ENCODE measurements around the gene KDM1A.

KDM1A gene

DNA sequence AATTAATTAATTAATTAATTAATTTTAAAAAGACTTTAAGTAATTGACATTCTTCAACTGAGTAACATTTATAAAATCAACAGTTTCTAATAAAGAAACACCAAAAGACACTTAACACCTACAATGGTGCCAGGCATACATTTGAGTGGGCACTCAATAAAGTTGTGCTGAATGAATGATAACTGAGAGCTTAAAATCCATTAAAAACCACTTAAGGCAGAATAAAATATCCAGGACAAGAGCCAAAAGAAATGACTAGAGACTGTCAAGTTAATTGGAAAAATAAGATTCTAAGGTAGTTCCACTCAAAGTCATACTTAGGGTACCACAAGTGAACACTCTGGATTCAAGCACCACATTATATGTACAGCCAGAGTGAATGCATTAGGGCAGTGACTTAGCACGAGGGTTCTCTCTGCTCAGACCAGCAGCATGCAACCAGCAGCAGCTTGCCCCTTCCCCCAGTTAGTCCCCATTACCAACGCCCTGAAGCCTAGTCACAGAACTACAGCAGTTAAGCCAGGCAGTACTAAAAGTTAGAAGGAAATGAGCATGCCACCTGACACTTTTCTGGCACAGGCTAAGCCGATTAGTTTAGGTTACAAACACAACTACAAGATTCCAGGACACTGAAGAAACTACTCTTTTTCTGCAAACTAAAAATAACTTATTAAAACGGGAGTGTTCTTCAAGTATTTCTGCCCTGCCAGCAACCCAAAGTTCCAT lies 102.9 kb downstream of the KDM1A start:
- no peaks in the 10 kb centered on the region for H3K36me3 ChIP-seq
- peaks cover 0 to 13% of the 10 kb centered on the region in 2 experiments for H3K4me1 ChIP-seq (ENCODE audit: control insufficient read depth in 1 of 2, insufficient read depth in 1 of 2, low read depth in 1 of 2, low read length in 1 of 2)
- TF ChIP-seq, protein P1, sequence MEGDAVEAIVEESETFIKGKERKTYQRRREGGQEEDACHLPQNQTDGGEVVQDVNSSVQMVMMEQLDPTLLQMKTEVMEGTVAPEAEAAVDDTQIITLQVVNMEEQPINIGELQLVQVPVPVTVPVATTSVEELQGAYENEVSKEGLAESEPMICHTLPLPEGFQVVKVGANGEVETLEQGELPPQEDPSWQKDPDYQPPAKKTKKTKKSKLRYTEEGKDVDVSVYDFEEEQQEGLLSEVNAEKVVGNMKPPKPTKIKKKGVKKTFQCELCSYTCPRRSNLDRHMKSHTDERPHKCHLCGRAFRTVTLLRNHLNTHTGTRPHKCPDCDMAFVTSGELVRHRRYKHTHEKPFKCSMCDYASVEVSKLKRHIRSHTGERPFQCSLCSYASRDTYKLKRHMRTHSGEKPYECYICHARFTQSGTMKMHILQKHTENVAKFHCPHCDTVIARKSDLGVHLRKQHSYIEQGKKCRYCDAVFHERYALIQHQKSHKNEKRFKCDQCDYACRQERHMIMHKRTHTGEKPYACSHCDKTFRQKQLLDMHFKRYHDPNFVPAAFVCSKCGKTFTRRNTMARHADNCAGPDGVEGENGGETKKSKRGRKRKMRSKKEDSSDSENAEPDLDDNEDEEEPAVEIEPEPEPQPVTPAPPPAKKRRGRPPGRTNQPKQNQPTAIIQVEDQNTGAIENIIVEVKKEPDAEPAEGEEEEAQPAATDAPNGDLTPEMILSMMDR (IDR thresholded peaks at IDR 0.05) = no peak
- no peaks in the 10 kb centered on the region for H3K27me3 ChIP-seq
- no peaks in the 10 kb centered on the region for H3K9me3 ChIP-seq
- H3K4me3 ChIP-seq (ENCODE audit: low read depth in 1 of 2, low read length in 1 of 2) = no peak overlapping the region
- H3K27ac ChIP-seq = no peak overlapping the region

DNA sequence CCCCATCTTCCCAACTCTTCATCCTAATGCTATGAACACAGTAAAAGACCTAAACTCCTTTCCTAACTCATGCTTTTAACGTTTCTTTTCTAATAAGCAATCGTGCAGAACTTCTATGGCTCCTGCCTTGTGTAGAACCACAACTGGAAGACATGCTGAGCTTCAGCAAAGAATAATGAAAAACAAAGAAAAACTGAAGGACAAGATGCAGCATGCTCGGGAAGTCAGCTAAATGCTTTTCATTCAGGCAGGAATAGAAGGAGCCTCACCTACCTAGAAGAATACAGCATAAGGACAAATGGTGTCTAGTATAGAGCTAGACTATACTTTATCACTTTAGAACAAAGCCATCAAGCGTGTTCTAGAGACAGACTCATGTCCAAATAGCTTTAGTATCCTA lies 103.5 kb downstream of the KDM1A start:
- Histone ChIP-seq H3K27me3 (no peaks in the 10 kb centered on the region), H3K9me3 (no peaks in the 10 kb centered on the region), H3K4me1 (ENCODE audit: control insufficient read depth in 1 of 2, insufficient read depth in 1 of 2, low read depth in 1 of 2, low read length in 1 of 2) (peaks cover 0 to 13% of the 10 kb centered on the region in 2 experiments), H3K4me3 (ENCODE audit: low read depth in 1 of 2, low read length in 1 of 2) (no peak overlapping the region), H3K36me3 (no peaks in the 10 kb centered on the region), H3K27ac (no peak overlapping the region)
- TF ChIP-seq, protein P1 (IDR thresholded peaks at IDR 0.05) = no peak

DNA sequence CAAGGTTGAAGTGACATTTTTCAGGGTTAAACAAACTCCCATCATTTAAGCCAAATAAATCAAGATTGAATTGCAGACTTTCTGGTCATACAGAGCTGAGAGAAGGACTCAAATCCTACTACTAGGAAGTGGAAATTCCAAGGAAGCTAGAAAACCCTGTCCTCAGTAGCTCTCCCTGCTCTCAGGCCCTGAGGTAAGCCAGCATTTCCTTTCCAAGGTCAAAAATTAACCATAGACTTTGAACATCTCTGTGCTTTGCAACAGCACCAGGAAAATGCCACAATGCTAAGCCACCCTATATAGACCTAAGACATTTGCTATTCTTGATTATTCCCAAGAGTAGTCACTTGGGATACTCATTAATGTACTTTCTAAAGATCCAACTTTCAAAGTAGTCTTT lies 104.3 kb downstream of the KDM1A start:
- H3K36me3 ChIP-seq = no peaks in the 10 kb centered on the region
- H3K4me1 ChIP-seq (ENCODE audit: control insufficient read depth in 1 of 2, insufficient read depth in 1 of 2, low read depth in 1 of 2, low read length in 1 of 2) = peaks cover 0 to 13% of the 10 kb centered on the region in 2 experiments
- H3K27ac ChIP-seq = no peak overlapping the region
- H3K27me3 ChIP-seq = no peaks in the 10 kb centered on the region
- no peak overlapping the region for H3K4me3 ChIP-seq (ENCODE audit: low read depth in 1 of 2, low read length in 1 of 2)
- no peaks in the 10 kb centered on the region for H3K9me3 ChIP-seq
- TF ChIP-seq, protein P1 (IDR thresholded peaks at IDR 0.05) = no peak

DNA sequence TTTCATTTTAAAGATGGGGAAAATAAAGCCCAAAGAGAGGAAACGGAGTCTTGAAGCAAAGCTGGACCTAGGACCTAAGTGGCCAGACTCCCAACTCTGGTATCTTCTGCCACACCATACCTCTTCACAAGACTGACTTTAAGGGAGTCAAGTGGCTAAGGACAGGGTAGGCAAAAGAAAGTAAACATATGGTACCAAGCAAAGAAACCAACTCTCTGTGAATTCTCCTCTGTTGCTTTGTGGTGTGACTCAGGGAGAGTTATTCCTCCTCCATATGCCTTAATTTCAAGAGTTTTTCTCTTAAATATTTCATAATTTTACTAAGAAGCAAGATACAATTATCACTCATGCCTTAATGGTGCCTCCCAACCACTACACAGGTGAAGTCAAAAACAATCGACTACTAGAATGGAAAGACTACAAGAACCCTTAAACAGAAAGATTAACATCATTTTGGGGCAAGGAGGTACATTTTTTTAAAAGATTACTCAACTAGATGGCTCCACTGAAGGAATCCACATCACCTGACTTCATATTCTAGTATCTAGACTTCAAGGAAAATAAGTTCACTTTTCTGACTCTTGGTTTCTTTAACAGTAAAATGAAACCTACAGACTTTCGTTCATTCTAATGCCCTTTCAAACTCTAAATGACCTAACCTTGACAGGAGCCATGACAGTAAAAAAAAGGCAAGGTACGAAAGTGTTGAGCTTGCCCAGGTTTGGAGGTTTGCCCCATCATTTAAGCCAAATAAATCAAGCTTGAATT lies 105.2 kb downstream of the KDM1A start:
- no peaks in the 10 kb centered on the region for H3K36me3 ChIP-seq
- TF ChIP-seq, protein P1 (IDR thresholded peaks at IDR 0.05) = no peak
- no peak overlapping the region for H3K4me3 ChIP-seq (ENCODE audit: low read depth in 1 of 2, low read length in 1 of 2)
- peaks cover 0 to 9% of the 10 kb centered on the region in 2 experiments for H3K4me1 ChIP-seq (ENCODE audit: control insufficient read depth in 1 of 2, insufficient read depth in 1 of 2, low read depth in 1 of 2, low read length in 1 of 2)
- no peaks in the 10 kb centered on the region for H3K9me3 ChIP-seq
- H3K27me3 ChIP-seq = no peaks in the 10 kb centered on the region
- H3K27ac ChIP-seq = no peak overlapping the region

DNA sequence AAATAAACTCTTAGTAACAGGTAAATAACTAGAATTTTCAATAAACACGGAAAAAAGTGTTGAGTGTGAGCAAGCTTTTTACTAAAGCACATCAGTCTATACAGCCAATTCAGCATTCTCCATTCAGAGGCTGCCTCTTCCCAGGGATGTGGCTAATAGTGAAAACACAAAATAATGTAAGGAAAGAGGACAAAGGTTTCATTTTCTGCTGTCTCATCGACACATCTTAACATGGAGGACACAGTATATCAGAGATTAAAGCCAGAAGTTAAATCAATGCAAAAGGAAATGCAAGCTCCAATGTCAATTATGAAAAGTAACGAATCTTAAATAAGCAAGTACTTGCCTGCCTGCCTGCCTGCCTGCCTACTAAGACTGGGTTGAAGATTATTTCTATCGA lies 106.2 kb downstream of the KDM1A start:
- Histone ChIP-seq H3K27me3 (no peaks in the 10 kb centered on the region), H3K4me1 (ENCODE audit: control insufficient read depth in 1 of 2, insufficient read depth in 1 of 2, low read depth in 1 of 2, low read length in 1 of 2) (no peaks in the 10 kb centered on the region), H3K27ac (no peak overlapping the region), H3K36me3 (no peaks in the 10 kb centered on the region), H3K9me3 (no peaks in the 10 kb centered on the region), H3K4me3 (ENCODE audit: low read depth in 1 of 2, low read length in 1 of 2) (no peak overlapping the region)
- TF ChIP-seq, protein P1 (IDR thresholded peaks at IDR 0.05) = no peak
